D341Med (cell line): ENCODE measurements around the gene WNT3.
"Not testable (repeated sequence)": the region's sequence is repeated elsewhere in the genome, so short reads cannot be mapped to it uniquely, and the experiment has no call there.

Experiments used
- DNase-seq: peaks from one replicate; pipeline ENCODE4 v3.0.0; 2012; ENCODE audit warnings: low spot score

Gene WNT3

DNA sequence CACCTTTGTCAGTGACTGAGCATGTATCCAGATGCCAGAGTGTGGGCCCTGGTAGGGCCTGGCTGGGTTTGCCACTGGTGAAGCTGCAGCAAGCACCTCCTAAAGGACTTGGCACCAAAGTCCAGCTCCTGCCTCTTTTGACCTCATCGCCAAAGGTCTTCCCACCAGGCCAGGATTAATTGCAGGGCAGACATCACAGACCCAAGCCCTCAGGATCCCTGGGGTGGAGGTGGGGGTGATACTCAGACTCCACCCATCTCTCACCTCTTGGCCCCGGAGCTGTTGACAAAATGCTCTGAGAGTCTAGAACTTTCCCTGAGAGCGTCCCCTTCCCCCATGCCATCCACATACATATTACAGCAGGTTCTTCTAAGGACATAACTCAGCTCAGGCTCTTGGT lies 4.6 kb downstream of the WNT3 start:
- DNase-seq: no peak

DNA sequence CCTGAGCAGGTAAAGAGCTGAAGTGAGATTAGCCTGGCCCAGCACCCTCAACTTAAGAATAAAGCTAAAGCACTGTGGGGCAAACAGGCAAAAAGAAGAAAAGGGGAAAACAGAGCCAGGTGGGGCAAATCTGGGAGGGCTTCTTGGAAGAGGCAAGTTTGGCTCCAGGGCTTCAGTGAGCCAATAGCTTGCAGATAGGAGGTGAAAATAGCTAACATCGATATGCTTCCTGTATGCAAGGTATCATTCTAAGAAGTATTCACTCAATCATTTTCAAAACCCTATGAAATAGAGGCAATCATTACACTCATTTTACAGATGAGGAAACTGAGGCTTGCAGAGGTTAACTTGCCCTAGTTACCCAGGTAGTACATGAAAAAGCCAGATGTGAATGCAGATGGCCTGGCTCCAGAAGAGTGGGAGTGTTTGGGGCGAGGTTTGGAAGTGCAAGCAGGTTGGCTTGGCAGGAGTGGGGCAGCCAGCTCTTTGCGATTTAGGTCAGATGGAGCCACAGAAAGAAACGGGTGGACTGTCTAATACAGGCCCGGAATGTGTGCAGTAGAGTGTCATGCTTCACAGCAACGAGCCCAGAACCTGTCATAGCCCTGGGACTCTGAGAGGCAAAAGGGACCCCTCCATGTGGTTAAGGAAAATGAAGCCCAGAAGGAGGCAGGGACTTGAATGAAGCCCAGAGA lies 5.7 kb downstream of the WNT3 start:
- DNase-seq: no peak

DNA sequence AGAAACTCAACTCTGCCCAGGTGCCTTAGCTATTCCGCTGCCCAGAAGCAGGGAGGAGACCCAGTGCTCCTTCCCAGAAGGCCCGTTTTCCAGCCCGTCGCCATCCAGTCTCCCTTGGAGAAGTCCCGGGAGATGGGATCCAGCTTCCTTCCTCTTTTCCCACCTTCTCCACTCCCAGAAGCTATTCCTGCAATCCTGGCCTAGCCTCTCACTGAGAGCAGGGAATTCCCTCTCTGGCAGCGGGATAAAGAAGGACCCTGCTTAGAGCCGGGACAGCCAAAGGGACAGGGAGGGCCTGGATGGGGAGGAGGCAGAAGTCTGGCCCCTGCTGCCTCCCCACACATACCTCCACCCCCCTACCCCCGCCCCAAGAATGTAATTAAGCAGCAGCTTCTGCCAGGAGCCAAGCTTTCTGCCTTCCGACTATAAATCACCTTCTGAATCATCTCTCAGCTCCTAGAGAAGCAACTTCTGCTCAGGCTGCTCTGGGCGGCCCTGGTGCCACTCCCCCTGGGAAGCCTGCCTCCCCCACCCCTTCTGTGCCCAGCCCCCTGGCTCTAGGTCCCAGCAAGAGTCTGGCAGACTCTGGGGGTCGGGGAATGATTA lies 6.4 kb downstream of the WNT3 start:
- no peak for DNase-seq

DNA sequence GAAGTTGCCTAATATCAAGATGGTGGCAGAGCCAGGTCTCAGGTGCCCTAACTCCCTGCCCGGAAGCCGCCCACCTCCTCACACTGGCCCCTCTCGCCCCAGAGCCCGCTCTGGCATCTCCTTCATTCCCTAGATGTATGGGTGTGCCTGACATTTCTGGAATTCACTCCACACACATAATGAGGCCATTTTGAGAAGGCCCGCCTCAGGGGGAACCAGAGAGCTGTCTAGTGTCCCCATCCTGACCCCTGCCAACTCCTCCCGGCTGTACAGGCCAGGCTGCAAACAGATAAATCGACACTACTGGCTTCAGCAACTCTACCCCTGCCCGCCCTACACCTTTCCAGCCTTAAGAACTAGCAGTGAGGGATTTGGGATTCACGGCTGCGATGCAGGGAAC lies 7.7 kb downstream of the WNT3 start:
- DNase-seq: no peak

DNA sequence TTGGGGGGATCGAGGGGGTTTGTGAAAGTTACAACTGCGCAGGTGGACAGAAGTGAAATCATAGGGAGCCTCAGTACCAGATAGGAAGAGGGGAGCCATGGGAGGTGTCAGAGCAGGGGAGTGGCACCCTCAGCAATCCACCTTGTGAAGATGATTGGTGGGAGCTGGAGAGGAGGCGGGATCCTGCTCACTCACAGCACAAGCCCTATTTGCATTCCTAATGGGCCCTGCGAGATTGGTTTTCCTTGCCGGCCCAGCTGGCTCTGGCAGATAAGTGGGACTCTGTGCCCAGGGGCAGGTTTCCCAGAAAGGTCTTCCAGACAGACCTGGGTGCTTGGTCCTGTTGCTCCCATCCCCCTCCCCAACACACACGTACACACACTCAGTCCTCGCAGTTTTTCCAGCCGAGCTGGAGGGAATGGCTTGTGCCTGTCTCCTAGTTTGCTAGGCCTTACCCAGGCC lies 9.4 kb downstream of the WNT3 start:
- peak; percentile 52 for DNase-seq

DNA sequence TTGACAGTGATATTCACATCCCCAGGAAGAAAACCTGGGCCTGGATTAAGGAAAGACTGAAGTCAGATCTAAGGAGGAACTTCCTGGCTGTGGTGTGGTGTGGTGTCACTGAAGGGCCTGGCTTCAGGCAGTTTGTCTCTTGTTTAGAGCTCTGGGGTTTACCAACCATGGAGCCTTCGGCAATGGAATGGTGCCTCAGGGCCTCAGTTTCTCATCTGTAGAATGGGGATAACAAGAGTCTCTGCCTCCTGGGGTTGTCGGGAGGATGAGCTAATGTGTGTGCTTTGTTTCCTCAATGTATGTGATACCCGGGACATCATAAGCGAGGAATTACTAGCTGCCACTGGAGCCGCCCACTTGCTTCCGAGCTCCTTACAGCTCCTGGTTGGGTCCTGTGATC lies 12.7 kb downstream of the WNT3 start:
- DNase-seq: no peak

DNA sequence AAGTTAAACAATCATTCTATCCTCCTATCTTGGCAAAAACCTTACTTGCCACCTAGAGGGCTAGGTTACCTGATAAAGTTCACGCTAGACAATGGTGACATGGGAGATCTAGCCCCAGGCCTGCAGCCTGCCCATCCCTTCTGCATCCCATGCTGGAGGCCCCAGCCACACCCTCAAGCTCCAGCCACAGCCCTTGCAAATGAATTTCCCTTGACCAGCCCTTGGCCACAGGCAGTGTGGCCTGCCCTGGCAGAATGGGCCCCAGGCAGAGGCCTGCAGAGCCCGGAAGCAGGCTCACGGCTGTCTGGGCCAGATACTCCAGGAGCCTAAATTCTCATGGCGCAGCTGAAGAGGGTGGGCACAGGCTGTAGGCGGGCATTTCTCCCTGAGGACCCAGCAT lies 14.9 kb downstream of the WNT3 start:
- no peak for DNase-seq

DNA sequence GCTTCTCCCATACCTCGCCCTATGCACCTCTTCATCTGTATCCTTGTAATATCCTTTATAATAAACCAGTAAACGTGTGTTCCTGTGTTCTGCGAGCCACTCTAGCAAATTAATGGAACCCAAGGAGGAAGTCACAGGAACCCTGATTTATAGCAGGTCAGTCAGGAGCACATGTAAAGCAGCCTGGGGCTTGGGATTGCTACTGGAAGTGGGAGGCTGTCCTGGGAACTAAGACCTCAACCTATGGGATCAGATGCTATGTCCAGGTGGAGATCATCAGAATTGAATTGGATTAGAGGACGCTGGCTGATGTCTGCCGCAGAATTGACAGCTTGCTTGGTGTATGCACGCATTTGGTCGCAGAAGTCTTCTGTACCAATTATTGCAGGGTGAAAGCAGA lies 15.7 kb downstream of the WNT3 start:
- no peak for DNase-seq

DNA sequence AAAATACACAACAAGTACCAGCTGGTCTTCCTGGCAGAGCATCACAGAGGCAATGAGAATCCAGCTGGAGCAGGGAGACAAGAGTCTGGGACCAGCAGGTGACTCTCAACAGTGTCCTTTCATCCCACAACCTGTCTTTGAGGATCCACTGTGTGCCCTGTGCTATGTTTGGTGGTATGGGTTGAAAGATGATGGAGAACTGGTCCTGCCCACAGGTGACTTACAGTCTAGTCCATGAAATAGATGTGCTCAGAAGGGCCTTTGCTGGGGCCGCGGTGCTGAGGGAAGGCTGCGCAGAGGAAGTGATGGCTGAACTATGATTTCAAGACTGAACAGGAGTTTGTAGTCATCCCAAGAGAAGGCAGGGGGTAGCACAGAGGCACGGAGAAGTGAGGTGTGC lies 17.9 kb downstream of the WNT3 start:
- DNase-seq: no peak

DNA sequence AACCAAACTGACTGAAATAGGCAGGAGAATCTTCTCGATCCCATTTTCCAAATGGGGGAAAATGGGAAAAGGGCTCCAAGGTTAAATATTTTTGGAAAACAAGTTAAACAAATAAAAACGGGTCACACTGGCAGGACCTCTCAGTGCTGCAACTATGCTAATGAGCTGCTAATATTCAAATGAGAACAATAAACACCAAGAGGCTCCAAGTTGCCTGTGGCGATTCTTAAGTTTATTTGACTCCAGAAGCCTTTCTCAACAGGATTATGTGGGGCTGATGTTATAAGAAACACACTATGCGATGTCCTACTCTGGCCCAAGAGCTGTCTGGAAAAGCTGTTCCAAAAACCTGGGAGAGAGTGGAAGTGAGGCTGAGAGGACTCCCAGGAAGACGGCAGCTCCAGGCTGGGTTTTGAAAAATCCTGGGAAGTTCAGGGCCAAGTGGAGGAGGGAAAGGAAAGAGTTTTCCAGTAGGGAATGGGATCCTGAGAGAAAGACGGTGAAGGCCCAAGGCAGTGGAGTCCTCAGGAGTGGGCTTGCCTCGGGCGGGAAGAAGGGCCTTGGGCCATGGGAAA lies 21.4 kb downstream of the WNT3 start:
- no peak for DNase-seq

DNA sequence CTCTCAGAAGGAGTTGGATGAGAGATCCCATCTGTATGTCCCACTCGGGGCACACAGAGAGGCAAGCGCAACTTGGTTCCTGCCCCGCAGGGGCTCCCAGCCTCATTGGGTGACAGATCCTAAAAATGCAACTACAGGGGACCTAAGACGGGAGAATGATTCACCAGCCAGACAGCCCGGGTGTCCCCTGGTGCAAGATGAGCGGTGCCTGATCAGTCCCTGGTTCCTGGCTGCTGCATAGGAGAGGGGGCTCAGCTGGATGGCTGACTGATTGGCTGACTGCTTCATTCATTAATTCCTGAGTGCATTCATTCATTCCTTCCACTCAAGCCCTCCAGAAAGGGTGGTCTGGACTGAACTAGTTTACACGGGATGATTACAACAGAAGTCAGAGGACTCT lies 22.0 kb downstream of the WNT3 start:
- no peak for DNase-seq

DNA sequence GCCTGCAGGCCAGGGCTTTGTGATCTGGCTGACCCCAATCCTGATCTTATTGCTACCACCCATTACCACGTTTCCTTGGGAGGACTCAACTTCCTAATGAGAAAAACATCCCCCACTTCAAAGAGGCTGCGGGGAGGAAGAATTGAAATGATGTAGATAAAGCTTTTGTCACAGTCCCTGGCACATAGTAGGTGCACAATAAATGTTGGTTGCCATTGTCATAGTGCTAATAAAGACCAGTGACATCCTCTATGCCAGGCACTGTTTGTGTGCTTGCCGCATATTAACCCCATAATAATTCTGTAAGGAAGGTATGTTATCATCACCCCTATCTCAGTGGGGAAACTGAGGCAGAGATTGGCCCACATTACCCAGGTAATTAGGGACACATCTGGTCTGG lies 22.4 kb downstream of the WNT3 start:
- no peak for DNase-seq

DNA sequence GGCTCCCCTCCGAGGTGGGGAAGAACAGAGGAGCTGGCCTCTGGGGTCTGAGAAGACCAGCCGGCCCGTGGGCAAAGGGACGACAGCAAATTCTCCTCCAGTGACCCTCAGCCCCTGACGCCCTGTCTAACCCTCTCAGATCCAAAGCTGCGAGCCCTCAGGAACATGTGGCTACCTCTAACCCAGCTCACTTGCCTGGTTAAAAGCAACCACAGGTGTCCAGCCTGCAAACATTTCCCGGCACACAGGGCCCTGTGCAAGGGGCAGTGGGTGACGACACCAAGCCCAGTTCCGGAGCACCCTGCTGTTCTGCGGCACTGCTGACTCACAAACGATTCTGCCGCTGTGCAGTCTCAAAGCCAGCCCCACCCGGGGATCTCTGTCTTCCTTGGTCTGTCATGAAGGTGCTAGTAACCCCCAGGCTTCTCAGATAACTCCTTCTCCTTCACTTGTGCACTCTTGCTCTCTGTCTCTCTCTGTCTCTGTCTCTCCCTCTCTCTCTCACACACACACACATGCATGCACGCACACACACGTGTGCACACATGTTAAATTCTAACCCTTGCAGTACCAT lies 23.0 kb downstream of the WNT3 start:
- DNase-seq: no peak

DNA sequence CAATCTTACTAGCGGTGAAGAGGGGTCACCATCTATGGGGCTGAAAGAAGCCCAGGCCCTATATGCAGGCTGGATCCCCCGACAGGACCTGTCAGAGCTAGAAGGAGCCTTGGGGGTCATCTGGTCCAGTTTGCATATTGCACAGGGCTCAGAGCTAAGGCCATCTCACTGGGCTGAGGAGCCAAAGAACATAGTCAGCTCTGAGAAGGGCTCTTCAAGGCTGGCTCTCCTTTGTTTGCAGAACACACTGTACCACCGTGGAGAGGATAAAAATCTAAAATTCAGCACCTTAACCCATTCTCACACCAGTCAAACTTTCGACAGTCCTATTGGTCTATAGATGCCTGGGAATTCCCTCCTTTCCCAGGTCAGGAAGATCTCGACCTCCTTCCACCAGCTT lies 24.2 kb downstream of the WNT3 start:
- no peak for DNase-seq

DNA sequence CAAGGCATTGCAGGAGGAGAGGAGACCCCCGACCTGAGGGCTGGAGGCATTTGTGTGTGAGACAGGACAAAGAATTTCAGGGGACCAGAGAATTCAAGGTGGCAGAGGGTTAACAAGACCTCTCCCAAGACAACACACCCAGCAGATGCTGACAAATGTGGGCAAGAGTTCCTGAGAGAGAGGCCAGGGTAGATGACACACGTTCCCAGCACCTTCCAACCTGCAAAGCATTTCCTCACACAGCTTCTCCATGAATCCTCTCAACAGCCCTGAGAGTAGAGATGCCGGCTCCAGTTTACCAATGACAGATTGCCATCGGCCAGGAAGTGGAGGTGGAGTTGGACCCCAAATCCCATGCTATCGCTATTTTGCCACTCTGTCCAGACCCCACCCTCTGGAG lies 25.0 kb downstream of the WNT3 start:
- DNase-seq: no peak

DNA sequence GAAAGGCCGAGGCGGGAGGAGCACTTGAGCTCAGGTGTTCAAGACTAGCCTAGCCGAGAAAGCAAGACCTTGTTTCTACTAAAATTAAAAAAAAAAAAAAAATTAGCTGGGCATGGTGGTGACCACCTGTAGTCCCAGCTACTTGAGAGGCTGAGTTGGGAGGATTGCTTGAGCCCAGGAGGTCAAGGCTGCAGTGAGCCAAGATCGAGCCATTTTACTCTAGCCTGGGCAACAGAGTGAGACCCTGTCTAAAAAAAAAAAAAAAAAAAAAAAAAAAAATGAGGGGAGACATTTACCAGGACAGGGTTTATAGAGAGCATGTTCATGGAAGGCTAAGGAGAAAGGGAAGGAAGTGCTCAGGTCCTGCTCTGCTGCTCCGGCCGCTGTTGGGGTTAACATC lies 25.5 kb downstream of the WNT3 start:
- DNase-seq: not testable (repeated sequence)

DNA sequence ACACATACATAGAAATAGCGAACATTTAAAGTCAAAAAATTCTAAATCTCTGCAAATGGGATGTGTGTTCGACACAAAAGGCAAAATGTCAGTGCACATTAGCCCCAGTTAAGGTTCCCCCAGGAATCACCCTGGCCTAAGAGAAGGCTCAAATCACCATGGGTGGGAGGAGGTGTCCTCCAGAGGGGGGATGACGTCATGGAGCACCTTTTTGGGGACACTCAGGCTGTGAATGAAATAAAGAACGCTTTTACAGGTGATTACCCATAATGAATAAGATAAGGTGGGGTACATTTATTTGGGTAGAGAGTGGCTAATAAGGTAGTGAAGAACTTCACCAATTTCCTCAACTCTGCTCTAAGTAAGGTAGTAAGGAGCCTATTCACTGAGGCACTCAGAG lies 26.4 kb downstream of the WNT3 start:
- DNase-seq: no peak

DNA sequence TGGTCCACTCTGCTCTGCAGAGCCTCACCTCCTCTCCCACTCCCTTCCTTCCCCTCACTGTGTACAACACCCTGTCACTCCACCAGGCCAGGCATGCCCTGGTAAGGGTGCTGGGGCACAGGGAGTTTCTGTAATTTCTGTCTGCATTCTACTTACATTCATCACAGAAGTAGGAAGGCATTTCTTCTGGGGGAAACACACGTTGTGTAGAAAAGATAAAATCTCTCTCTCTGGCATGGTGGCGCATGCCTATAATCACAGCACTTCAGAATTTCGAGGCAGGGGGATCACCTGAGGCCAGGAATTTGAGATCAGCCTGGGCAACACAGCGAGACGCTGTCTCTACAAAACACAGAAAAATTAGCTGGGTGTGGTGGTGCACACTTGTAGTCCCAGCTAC lies 27.0 kb downstream of the WNT3 start:
- DNase-seq: no peak

DNA sequence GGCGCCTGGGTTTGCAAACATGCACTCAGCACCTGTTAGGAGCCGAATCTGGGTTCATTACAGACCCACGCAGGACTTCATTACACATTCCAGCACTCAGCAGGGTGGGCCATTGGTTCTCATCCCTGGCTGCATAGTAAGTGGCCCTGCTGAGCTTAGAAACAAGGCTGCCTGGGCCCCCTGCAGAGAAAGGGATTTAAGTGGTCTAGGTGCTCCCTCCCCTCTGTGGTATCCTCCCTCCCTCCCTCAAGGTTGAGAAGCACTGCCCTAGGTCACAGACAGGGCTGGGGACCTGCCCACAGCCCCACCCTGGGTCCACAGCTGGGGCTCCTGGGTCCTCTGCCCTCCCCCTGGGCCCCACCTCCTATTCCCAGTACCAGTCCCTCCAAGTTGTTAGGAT lies 28.3 kb downstream of the WNT3 start:
- DNase-seq: no peak

DNA sequence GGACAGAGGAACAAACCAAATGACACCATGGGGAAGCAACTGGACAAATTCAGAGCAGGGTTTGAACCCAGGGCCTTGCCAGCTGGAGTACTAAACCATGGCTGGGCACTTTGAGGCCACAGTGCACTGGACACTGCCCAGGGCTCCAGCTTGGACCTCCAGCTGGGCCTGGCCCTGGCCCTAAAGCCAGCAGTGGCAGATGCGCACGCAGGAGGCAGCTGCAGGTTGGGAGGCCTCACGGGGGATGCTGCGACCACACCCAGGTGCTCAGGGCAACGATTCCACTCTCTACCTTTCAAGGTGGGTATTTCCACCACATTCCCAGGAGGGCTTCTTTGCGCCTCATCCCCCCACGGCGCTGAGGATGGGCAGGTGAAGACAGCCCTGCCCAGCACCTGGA lies 28.9 kb downstream of the WNT3 start:
- DNase-seq: no peak

DNA sequence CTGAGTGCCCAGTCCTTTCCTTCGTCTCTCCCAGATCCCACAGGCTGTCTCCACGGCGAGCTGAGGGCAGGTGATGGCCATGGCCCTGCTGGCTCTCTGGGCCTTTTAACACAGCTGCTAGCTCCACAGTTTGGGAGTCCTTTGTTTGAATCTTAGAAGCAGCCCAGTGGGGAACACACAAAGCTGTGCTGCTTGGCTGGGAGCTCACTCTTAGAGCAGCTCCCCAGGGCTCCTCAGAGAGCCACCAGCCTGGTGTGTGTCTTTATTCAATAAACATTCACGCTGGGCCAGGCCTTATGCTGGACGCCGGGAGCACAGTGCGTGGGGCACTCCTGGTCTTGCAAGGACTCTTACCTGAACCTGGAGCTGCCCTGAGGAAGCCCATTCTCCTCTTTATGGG lies 29.7 kb downstream of the WNT3 start:
- DNase-seq: no peak

DNA sequence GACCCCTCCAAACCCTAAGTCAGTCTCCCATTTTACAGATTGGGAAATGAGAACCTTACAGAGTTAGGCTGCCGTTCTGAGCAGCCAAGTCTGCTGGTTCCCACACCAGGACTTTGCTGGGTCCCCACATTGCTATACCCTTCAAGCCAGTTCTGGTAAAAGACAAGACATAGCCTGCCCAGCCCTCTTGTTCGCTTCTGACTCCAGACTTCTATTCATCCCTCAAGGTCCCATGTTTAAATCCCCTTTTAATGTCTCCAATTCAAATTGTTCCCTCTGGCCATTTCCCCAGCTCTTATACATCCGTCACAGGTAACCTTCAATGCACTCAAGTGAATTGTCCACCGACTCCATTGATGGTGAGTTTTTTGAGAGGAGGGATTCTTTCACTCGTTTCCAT lies 30.2 kb downstream of the WNT3 start:
- no peak for DNase-seq

DNA sequence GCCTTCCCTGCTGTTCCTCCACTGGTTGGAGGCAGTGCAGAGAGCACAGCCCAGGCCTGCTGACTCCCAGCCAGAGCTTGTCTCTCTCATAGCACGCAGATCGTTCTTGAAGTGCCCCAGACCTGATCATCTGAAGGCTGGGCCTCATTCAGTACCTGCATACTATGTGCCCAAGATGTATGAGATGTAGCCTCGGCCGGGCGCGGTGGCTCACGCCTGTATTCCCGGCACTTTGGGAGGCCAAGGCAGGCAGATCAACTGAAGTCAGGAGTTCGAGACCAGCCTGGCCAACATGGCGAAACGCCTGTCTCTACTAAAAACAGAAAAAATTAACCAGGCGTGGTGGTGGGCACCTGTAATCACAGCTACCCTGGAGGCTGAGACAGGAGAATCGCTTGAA lies 31.0 kb downstream of the WNT3 start:
- no peak for DNase-seq

DNA sequence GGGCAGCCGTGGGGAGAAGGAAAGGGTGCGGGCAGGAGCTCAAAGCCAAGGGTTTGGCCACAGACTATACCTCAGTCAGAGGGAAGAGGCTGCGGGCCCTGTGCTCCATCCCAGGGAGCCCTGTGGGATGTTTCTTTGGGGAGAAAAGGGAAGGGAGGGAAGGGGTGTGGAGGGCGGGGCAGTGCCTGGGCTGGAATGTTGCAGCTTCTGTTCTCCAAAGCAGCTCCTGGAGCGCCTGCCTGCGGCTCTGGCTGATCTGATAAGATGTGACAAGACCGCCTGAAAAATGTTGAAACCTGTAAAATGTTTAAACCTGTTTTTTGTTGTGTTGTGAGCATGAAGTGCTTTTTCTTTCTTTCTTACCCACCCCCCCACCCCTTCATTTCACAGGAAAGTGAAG lies 32.8 kb downstream of the WNT3 start:
- no peak for DNase-seq
